SIG-M5 (cell line): Measurements from ENCODE around the gene RNH1.

ENCODE experiments used
- DNase-seq: peaks from one replicate; lab custom pipeline; 2025; lab: John Stamatoyannopoulos, UW

RNH1 gene

DNA sequence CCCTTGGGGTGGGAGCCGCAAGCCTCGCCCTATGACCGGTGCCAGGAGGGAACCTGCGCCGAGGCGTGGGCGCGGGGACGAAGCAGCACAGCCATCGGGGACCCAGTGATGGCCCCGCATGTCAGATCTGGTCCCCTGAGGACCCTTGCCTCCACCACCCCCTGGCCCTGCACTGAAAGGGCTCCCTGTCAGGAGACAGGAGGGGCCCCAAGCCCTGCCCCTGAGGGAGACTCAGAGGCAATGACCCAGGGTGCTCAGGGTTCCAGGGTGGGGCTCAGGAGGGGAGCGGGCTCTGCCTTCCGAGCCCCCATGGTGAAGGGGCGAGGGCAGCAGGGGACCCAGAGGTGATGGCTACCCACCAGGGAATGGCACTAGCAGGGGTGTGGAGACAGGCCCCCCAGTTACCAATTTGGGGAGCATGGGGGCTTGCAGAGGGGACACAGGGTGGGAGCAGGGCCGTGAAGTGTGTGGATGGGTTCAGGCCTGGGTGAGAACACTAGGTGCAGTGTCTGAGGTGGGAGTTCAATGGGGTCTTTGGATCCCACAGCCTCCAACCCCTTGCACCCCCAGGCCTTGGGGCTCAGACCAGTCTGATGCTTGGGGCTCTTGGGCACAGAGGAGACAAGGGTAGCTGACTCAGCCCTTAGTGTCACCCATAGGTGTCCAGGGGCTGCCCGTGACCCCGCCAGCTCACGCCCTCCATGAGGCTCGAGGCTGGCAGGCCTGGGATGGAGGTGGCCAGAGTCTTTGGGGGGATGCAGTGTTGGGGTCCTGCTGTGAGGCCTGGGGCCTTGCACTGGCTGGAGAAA lies 30.8 kb upstream of the RNH1 start:
- no peak for DNase-seq

DNA sequence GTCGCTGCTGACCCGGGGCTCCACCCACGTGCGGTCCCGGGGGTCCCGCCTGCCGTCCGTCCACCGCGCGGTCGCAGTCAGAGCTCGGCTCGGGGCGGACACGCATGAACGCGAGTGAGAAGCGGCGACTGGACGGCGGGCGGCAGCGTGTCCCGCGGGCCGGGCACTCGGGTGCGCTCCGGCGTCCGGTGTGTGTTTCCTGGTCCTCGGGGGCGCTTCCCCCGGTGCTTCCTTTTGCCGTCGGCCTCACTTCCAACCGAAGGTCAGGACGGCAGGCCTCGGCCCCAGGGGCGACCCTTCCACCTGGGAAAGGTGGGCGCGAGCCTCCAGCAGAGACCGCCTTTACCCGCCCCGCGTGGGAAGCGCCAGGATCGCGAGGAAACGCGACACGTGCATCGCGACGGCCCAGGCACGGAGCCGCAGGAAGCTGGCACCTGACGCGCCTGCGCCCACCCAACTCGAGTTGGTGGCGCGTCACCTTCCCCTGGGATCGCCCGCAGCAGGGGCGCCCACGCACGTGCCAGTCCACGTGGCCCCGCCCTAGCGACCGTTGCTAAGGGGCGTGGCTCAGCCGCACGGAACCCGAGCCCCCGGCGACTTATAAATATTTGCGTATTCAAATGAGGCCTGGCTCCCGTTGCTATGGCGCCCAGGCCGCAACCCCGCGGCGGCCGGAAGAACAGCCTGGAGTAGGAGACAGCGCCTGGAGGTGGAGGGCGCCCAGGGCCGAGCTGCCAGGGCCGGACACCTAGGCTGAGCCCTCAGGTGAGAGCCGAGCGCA lies 30.0 kb upstream of the RNH1 start, which contains the start of gene LRRC56:
Gene LRRC56, plus strand, starts transcription at position 687 of the 781 bp plus-strand sequence. CDS start 3,158 bp downstream, outside the sequence.
- DNase-seq = peak; percentile 32

DNA sequence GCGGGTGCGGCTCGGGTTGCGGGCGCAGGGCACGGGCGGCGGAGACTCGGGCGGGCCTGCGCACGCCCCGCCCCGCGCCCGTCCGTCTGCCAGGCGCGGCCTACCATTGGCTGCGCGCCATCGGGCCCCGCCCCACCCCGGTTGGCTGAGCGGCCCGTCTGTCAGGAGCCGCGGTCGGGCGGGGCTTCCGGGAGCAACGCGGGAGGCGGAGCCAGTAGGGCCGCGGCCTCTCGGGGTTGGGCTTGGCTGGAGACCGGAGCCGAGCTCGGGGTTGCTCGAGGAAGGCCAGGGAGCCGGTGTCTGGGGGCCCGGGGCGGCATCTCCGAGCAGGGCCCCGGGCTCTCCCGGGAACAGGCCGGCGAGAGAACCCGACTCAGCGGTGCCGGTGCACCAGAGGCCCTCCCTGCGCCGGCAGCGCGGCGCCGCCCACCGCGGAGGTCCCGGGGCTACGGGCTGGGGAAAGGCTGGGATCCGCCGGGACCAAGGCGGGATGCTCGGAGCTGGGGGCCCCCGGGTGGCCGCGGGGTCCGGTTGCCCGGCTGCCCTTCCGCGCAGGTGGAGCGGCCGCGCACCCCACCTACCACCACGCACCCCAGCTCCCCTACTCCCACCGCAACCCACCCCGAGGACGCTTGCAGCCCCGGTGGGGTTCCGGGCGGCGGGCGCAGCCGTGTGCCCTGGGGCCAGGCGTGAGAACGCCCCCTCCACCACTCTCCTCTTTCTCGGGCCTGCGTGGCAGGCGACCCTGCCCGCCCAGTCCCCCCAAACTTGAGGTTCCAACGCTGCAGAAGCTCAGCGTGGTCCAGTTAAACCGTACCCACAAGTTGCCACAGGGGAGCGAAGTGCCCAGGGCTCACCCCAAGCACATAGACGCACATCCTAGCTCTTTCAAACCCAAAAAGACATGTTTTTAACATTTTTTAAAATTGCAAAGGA lies 28.7 kb upstream of the RNH1 start, which contains the start of gene HRAS:
Gene HRAS, minus strand, starts transcription at position 58 of the 936 bp plus-strand sequence.
- DNase-seq = peak; percentile 56

DNA sequence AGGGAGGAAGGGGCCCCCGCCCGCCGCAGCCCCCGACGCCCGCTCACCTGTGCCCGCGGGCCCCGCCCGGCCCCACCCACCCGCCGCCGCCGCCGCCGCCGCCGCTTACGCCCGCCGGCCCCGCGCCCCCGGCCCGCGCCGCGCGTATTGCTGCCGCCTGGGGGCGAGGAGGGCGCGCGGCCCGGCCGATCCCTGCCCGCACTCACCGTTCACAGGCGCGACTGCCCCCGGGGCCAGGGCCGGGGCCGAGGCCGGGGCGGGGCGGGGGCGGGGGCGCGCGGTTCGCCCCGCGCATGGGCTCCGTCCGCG lies 28.1 kb upstream of the RNH1 start:
- no peak for DNase-seq

DNA sequence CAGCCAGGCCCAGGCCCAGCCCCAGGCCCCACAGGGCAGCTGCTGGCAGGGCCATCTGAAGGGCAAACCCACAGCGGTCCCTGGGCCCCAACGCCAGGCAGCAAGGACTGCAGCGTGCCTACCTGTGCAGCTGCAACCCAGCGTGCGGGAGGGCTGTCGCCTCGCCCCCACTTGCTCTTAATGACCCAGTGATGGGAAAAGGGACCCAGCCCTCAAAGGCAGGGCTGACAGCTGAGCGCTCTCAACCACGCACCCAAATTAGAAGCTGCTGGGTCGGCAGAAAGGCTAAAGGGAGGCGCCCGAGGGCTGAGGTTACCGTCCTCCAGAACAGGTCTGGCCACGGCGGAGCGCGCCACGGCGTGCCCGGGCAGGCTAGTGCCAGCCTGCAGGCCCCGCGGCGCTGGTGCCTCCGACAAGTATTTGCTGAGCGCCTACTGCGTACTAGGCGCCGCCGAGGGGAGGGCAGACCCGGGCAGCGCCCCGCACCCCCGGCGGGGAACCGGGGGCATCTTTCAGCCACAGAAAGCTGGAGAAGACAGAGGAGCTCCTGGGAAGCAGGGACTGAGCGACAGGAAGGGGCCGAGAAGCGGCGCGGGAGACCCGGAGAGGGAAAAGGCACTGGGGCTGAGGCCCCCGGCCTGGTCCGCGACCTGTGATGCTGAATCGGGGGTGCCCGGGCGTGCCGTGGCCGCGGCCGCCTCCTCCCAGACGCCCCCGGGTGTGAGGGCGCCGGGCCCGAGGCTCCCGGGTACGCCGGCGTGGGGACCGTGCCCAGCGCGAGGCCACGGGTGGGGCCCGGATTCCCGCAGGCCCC lies 27.6 kb upstream of the RNH1 start:
- no peak for DNase-seq

DNA sequence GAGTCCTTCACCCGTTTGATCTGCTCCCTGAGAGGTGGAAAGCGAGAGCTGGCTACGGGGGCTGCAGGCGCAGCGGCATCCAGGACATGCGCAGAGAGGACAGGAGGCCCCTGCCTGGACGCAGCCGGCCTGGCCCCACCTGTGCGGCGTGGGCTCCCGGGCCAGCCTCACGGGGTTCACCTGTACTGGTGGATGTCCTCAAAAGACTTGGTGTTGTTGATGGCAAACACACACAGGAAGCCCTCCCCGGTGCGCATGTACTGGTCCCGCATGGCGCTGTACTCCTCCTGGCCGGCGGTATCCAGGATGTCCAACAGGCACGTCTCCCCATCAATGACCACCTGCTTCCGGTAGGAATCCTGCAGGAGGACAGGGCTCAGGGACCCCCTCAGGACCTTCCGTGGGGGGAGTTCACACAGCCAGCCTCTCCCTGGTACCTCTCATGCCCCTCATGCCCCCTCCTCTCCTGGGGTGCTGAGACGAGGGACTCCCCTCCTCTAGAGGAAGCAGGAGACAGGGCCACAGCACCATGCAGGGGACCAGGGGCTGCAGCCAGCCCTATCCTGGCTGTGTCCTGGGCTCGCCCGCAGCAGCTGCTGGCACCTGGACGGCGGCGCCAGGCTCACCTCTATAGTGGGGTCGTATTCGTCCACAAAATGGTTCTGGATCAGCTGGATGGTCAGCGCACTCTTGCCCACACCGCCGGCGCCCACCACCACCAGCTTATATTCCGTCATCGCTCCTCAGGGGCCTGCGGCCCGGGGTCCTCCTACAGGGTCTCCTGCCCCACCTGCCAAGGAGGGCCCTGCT lies 26.7 kb upstream of the RNH1 start:
- DNase-seq = no peak

DNA sequence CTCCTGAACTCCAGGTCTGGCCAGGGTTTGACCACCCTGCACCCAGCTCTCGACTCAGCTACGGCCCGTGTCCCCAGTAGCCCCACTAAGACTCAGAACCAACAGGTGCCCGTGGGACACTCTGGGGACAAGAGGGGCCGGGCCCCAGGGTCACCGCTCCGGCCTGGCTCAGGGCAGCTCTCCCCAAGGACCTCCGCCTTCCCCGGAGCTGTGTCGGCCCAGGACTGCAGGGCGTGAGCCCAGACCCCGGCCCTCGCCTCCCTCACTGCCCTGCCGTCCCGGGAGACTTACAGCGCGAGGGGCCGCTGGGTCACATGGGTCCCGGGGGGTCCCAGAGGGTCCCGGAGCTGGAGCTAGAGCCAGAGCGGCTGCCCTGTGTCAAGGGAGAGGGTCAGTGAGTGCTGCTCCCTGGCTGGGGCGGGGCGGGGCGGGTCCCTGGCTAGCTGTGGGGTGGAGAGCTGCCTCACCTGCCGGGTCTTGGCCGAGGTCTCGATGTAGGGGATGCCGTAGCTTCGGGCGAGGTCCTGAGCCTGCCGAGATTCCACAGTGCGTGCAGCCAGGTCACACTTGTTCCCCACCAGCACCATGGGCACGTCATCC lies 26.0 kb upstream of the RNH1 start:
- no peak for DNase-seq

DNA sequence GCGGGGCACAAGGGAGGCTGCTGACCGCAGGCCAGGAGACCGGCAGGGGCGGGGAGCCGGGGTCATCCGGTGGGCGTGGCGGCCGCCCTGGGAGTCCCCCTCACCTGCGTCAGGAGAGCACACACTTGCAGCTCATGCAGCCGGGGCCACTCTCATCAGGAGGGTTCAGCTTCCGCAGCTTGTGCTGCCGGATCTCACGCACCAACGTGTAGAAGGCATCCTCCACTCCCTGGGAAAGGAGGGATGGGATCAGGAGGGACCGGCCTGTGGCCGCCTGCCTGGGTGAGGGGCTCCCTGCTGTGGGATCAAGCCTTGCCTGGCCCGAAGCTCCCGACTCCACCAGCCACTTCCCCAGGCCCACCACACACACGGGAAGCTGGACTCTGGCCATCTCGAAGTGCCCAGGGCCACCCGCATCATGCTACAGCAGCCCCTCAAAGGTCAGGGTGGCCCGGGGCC lies 25.5 kb upstream of the RNH1 start:
- no peak for DNase-seq

DNA sequence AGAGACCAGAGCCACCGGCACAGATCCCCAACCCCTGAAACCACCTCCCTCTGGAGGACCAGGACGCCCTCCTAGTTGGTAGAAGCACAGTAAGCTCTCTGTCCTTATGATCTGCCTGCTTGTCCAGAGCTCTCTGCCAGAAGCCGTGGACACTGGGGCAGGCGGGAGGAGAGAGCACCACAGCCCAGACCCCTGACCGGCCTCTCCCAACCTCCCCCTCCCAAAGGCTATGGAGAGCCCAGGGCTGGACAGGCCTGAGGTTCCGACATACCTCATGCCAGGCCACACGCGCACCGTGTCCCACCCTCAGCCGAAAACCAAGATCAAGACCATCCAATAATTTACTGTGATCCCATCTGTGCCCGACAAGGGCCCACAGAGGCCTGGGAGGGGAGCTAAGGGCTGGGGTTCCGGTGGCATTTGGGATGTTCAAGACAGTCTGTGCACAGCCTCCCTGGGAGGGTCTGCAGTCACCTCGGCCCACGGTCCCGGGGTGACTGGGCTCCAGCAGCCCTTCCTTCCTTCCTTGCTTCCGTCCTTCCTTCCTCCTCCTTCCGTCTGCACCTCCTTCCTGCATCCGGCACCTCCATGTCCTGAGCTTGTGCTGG lies 25.0 kb upstream of the RNH1 start:
- DNase-seq = no peak

DNA sequence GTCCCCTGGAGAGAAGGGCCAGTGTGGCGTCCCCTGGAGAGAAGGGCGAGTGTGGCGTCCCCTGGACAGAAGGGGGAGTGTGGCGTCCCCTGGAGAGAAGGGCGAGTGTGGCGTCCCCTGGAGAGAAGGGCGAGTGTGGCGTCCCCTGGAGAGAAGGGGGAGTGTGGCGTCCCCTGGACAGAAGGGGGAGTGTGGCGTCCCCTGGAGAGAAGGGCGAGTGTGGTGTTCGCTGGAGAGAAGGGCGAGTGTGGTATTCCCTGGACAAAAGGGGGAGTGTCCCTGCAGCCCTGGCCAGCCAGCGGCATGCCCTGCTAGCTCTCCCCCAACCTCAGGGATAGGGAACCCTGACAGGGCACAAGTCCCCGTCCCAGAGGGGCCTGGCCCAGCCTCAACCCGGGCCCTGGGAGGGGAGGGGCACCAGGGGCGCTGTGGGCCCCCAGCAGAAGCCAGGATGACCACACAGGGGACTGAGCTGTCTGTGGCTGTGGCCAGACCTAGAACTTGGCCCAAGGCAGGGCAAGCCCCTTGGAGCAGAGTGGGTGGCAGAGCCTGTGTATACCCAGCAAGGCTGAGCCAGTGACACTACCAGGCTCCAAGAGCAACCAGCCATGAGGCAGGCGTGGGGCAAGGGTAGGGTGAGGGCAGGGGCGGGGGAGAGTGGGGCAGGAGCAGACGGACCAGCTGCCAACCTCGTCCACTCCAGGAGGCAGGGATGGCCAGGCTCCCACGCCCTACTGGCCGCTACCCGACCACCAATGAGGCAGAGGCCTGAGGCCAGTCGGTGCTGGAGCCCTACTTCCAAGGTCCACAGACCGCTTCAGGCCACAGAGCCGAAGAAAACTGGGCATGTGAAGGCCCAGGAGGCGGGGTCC lies 24.2 kb upstream of the RNH1 start:
- DNase-seq = no peak

DNA sequence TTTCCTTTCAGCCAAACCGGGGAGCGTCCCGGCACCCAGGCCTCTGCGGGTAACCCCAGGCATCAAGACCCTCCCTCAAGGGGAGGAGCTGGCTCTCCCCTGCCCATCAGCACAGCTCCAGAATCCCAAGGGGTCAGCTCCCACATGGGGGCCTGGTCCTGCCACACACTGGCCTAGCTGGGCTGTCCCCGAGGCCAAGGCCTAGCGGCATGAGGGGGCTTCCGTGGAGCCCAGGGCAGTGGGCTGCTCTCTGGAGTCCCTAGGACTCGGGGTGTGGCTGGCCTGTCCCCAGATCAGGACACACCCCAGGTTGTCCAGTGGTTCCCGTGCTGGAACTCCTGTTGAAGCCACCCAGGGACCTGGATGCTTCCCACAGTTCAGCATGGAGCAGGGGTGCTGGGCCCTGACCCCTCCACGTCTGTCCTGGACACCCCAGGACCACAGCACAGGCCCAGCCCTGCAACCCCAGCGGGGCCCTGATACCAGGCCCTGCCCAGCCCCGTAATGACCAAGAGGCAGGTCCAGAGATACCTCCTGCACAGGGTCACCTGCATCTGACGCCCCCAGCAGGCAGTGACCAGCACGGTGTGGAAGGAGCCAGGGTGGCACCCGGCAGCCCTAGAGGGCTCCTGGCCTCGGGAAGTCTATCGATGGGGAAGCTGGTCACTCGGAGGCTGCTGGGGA lies 22.8 kb upstream of the RNH1 start:
- DNase-seq = no peak

DNA sequence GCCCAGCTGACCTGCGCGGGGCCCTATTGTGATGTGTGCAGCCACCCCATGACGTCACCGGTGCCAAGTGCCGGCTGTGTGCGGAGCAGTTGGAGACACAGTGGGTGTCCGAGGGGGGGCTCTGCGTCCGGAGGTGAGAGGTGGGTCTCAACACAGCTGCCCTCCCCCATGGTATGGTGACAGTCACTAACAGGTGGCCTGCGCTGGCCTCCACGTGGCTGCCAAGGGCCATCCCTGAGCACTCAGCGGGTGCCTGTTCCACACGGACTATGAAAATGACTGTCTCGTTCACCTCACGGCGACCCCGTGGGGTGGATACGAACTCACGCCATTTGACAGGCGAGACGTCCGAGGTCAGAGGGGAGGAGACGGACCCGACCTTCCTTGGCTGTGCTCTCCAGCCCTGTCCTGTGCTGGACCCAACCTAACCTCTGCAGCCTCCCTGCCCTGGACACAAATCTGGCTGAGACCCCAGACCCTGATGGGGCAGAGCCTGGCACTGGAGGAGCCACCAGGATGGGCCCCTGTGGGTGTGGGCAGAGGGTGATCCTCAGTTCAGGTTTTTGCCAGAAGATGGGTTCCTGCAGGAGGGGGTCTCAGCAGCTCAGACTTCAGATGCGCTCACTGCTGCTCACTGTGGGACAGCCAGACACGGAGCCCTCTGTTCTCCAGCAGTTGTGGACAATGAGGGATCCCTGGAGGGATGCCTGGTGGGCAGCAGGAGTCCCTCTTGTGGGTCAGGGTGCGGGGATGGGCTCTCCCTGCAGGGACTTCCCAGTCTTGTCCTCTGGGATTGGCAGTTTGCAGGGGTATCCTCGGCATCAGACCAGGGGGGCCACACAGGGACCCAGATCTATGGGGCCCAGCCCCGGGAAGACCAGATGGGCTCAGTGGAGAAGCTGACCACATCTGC lies 22.0 kb upstream of the RNH1 start:
- no peak for DNase-seq

DNA sequence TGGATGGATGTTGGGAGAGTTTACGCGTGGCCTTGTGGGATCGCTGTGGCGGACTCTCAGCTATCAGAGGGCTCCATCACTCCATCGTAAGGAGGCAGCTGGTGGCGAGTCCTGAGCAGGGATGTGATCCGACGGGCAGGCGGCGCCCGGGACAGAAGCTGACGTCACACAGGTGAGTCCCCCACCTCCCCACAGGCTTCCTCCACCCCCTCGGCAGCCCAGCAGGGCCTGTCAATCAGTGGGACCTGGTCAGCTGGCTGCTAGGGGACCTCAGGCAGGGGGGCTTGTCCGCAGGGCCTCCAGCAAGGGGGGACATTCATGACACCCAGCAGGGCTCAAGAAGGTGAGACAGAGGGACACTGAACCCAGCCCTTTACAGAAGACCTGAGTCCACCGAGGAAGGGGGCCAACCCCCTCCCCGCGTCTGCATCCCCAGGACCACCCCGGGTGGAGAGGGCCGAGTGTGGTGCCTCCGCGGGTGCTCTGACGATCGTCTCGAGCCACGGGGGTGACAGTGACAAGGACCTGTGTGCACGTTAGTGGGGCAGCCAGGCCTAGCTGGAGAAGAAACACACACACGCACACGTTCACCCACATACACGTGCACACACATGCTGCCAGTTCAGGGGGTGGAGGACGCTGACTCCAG lies 21.2 kb upstream of the RNH1 start:
- no peak for DNase-seq

DNA sequence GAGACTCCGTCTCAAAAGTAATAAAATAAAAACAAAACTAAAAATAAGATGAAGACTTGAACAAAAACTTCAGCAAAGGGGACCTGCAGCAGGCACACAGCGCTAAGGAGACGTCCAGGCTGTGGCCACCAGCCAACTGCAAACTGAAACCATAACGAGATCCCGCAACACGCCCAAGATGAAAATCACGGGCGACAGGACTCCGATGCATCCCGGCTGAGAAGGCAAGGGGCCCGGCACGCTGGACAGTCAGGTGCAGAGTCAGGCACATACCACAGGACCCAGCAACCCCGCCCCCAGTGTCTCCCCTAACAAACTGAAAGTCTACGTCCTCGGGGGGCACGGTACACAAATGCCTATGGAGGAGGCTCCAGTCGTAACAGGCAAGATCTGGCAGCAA lies 19.1 kb upstream of the RNH1 start:
- no peak for DNase-seq

DNA sequence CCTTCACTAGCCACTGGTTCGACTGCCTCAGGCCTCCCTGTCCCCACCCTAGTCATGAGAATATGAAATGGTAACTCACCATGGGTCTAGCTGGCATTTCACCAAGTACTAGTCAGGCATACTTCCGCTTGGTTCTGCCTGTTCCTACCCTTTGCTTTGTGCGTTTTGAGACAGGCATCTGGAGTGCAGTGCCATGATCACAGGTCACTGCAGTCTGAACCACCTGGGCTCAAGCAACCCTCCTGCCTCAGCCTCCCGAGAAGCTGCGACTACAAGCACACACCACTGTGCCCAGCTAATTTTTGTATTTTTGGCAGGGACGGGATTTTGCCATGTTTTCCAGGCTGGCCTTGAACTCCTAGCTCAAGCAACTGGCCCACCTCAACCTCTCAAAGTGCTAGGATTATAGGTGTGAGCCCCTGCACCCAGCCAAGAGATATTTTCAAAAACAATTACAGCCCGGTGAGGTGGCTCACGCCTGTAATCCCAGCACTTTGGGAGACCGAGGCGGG lies 14.2 kb upstream of the RNH1 start:
- no peak for DNase-seq
